CD14-positive monocyte (primary cell): Measurements from ENCODE around the gene PPFIA4. TPM values are rescaled to one million over a fixed set of nuclear protein-coding genes. Genes with fewer than 3 reads are reported as not detected.

Experiments
- DNase-seq, 3 donors: peaks; one replicate each; pipeline ENCODE4 v3.0.0-alpha.2; 2011 to 2022
- H2AFZ ChIP-seq: 2 replicates; pipeline ENCODE4 v1.6.0; 2012; ENCODE audit warnings: mild to moderate bottlenecking, low read depth, low read length, inconsistent platforms; ENCODE audit not compliant: insufficient read depth, poor library complexity, severe bottlenecking
- H3K27ac ChIP-seq, 2 donors: 1 replicate in 1 of 2; 2 replicates in 1 of 2; pipeline ENCODE4 v1.5.1; 2012 to 2013; ENCODE audit warnings: low read length in 2 of 2, control low read depth in 1 of 2, inconsistent platforms in 1 of 2, low read depth in 1 of 2, mild to moderate bottlenecking in 1 of 2
- H3K27me3 ChIP-seq, 2 donors: one replicate each; pipeline versions ENCODE4 v1.6.0 to v1.6.1; 2011 to 2013; ENCODE audit warnings: low read length in 2 of 2; ENCODE audit not compliant: control insufficient read depth in 2 of 2, insufficient read depth in 2 of 2
- H3K36me3 ChIP-seq, 2 donors: replicated peaks in 1 of 2; 1 replicate in 1 of 2; 2 replicates in 1 of 2; pipeline versions ENCODE4 v1.5.1 to v1.6.1; 2012 to 2013; ENCODE audit warnings: low read length in 2 of 2, control low read depth in 1 of 2, inconsistent platforms in 1 of 2, mild to moderate bottlenecking in 1 of 2; ENCODE audit not compliant: insufficient read depth in 2 of 2, control insufficient read depth in 1 of 2
- H3K4me1 ChIP-seq, 2 donors: 1 replicate in 1 of 2; 2 replicates in 1 of 2; pipeline versions ENCODE4 v1.5.1 to v1.6.1; 2012 to 2013; ENCODE audit warnings: low read length in 2 of 2, control low read depth in 1 of 2, inconsistent platforms in 1 of 2, mild to moderate bottlenecking in 1 of 2, moderate library complexity in 1 of 2; ENCODE audit not compliant: insufficient read depth in 2 of 2, control insufficient read depth in 1 of 2
- H3K4me2 ChIP-seq: replicated peaks from 2 replicates; pipeline ENCODE3; 2012; ENCODE audit warnings: low read length, moderate library complexity, mild to moderate bottlenecking; ENCODE audit not compliant: poor library complexity, severe bottlenecking; ENCODE audit errors: extremely low read depth
- H3K4me3 ChIP-seq, 3 experiments: fragments of 200-600 bp in 1 of 3; sonication (generic) in 1 of 3; replicated peaks in 1 of 3; 1 replicate in 2 of 3; 2 replicates in 1 of 3; pipeline ENCODE4 v1.5.1; 2011 to 2013; ENCODE audit warnings: low read length in 3 of 3, mild to moderate bottlenecking in 3 of 3, control low read depth in 2 of 3, low read depth in 2 of 3, inconsistent platforms in 1 of 3, moderate library complexity in 1 of 3
- H3K79me2 ChIP-seq: 2 replicates; pipeline ENCODE4 v1.6.0; 2012; ENCODE audit warnings: mild to moderate bottlenecking, control low read depth, inconsistent platforms, low read length, moderate library complexity; ENCODE audit not compliant: insufficient read depth
- H3K9ac ChIP-seq: 2 replicates; pipeline ENCODE4 v1.6.0; 2017; ENCODE audit warnings: low read length, mild to moderate bottlenecking; ENCODE audit not compliant: insufficient read depth, poor library complexity, severe bottlenecking
- H3K9me3 ChIP-seq, 2 donors: replicated peaks in 1 of 2; 1 replicate in 1 of 2; 2 replicates in 1 of 2; pipeline versions ENCODE4 v1.5.1 to v1.6.1; 2012 to 2013; ENCODE audit warnings: low read length in 2 of 2, control low read depth in 1 of 2; ENCODE audit not compliant: control insufficient read depth in 1 of 2, insufficient read depth in 1 of 2
- H4K20me1 ChIP-seq: 2 replicates; pipeline ENCODE4 v1.6.0; 2012; ENCODE audit warnings: mild to moderate bottlenecking, low read length, control low read depth, moderate library complexity; ENCODE audit not compliant: insufficient read depth
- H3K27ac Mint-ChIP-seq, 7 donors: one replicate each; pipeline ENCODE4 v1.8.0; 2020; ENCODE audit warnings: mild to moderate bottlenecking in 7 of 7, mixed read lengths in 7 of 7, moderate library complexity in 6 of 7, inconsistent platforms in 2 of 7
- H3K27me3 Mint-ChIP-seq, 3 donors: one replicate each; pipeline ENCODE4 v1.8.0; 2021 to 2022; ENCODE audit warnings: low read depth in 3 of 3, mild to moderate bottlenecking in 3 of 3, mixed read lengths in 3 of 3, moderate library complexity in 3 of 3, inconsistent platforms in 1 of 3
- H3K36me3 Mint-ChIP-seq, 2 donors: one replicate each; pipeline ENCODE4 v1.8.0; 2020; ENCODE audit warnings: mixed read lengths in 2 of 2, inconsistent platforms in 1 of 2, mild to moderate bottlenecking in 1 of 2
- H3K4me1 Mint-ChIP-seq: one replicate; pipeline ENCODE4 v1.8.0; 2020; ENCODE audit warnings: mild to moderate bottlenecking, mixed read lengths
- H3K4me3 Mint-ChIP-seq, 2 donors: one replicate each; pipeline ENCODE4 v1.8.0; 2020; ENCODE audit warnings: mild to moderate bottlenecking in 2 of 2, mixed read lengths in 2 of 2, moderate library complexity in 1 of 2
- H3K9me3 Mint-ChIP-seq, 7 donors: one replicate each; pipeline ENCODE4 v1.8.0; 2020 to 2022; ENCODE audit warnings: mixed read lengths in 7 of 7, mild to moderate bottlenecking in 6 of 7, moderate library complexity in 6 of 7, inconsistent platforms in 2 of 7
- WGBS: methylation state at CpG from one replicate; pipeline ENCODE4 v1.1.5; 2013; ENCODE audit warnings: missing lambda C conversion rate; ENCODE audit not compliant: insufficient coverage; 5-methylcytosine and 5-hydroxymethylcytosine counted together
- intact Hi-C, 2 donors: fragments of 100-400 bp; cut with micrococcal nuclease; formaldehyde crosslinking; loops; one replicate each; pipeline versions ENCODE4 v1.15.0 to v1.15.1; 2023
- polyA plus RNA-seq, 3 donors: library from polyadenylated mRNA; depleted of rRNA in 1 of 3; unstranded in 2 of 3; stranded (reverse) in 1 of 3; fragments of 300-500 nt in 2 of 3; fragments of >200 nt in 1 of 3; fragmentation: Illumina TruSeq in 2 of 3; gene quantifications; 1 replicate in 2 of 3; 2 replicates in 1 of 3; pipeline ENCODE4 v1.2.3, GENCODE V29; 2012 to 2021
- TF ChIP-seq, protein P1 (sequence below): fragments of 200-600 bp; IDR thresholded peaks from one replicate; pipeline ENCODE4 v1.8.0; 2022; ENCODE audit warnings: antibody characterized with exemption, mild to moderate bottlenecking

PPFIA4 gene
- polyA plus RNA-seq, 3 donors = 0.52 to 1.0 (median 0.97) TPM

DNA sequence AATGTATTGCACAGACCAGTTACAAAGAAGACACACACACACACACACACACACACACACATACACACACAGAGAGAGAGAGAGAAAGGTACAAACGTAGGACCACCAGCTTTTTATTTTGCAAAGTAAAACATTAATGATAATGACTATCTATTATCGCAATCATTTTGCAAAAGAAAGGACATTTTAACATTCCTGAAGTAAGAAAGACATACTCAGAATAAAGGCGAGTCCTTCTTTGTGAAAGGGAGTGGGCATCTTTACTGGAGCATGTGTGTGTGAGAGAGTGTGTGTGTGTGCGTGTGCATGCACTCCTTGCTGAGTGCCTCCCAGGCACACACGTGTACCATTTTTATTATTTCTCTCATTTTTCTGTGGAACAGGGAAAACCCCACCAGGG lies 28.4 kb downstream of the PPFIA4 start:
- H3K27me3 Mint-ChIP-seq = peaks cover 5 to 6% (median 6%) of the 10 kb centered on the region in 3 donors
- DNase-seq = no peak
- TF ChIP-seq, protein P1, sequence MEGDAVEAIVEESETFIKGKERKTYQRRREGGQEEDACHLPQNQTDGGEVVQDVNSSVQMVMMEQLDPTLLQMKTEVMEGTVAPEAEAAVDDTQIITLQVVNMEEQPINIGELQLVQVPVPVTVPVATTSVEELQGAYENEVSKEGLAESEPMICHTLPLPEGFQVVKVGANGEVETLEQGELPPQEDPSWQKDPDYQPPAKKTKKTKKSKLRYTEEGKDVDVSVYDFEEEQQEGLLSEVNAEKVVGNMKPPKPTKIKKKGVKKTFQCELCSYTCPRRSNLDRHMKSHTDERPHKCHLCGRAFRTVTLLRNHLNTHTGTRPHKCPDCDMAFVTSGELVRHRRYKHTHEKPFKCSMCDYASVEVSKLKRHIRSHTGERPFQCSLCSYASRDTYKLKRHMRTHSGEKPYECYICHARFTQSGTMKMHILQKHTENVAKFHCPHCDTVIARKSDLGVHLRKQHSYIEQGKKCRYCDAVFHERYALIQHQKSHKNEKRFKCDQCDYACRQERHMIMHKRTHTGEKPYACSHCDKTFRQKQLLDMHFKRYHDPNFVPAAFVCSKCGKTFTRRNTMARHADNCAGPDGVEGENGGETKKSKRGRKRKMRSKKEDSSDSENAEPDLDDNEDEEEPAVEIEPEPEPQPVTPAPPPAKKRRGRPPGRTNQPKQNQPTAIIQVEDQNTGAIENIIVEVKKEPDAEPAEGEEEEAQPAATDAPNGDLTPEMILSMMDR = no peak
- H3K4me1 ChIP-seq = peaks cover 38 to 39% of the 10 kb centered on the region in 2 donors
- H3K9me3 ChIP-seq = no peaks in the 10 kb centered on the region
- no peaks in the 10 kb centered on the region for H3K27me3 ChIP-seq
- H3K79me2 ChIP-seq = no peaks in the 10 kb centered on the region
- H2AFZ ChIP-seq = no peak overlapping the region
- H3K9me3 Mint-ChIP-seq = peaks cover 0 to 3% (median 0%) of the 10 kb centered on the region in 7 donors
- no peak overlapping the region for H3K4me3 ChIP-seq
- no peak overlapping the region for H3K4me3 Mint-ChIP-seq
- H3K36me3 ChIP-seq = no peaks in the 10 kb centered on the region
- H3K4me1 Mint-ChIP-seq = peaks cover 50% of the 10 kb centered on the region
- no peak overlapping the region for H3K9ac ChIP-seq
- no peak overlapping the region for H3K4me2 ChIP-seq
- H4K20me1 ChIP-seq = no peaks in the 10 kb centered on the region
- H3K27ac Mint-ChIP-seq = no peak overlapping the region
- no peaks in the 10 kb centered on the region for H3K36me3 Mint-ChIP-seq
- no peak overlapping the region for H3K27ac ChIP-seq
- 100% methylated on average over 1 of the region's 5 CpGs for WGBS
- intact Hi-C loops = no loop called here

DNA sequence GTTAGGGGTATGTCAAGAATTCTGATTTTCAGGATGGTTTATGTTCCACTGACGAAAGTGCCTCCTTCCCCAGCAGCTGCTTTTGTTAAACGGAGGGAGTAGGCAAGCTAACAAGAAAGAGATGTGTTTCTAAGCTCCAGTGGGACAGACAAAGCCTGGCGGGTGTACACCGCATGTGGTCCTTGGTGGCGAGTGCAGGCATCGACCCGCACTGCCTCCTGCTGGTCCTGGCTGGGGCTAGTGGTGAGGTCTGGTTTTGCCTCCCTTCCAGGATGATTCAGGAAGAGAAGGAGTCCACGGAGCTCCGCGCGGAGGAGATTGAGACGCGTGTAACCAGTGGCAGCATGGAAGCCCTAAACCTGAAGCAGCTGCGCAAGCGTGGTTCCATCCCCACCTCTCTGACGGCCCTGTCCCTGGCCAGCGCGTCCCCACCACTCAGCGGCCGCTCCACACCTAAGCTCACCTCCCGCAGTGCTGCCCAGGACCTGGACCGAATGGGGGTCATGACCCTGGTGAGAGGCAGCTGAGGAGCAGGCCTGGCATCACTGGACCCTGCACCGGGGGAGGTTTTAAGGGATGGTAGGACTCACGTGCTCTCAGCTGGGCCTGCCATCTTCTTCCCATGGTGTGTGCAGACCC lies 29.0 kb downstream of the PPFIA4 start:
- H3K9me3 Mint-ChIP-seq = peaks cover 0 to 5% (median 0%) of the 10 kb centered on the region in 7 donors
- peaks cover 5 to 6% (median 6%) of the 10 kb centered on the region in 3 donors for H3K27me3 Mint-ChIP-seq
- Histone ChIP-seq H2AFZ (no peak overlapping the region), H3K36me3 (no peaks in the 10 kb centered on the region), H3K27me3 (no peaks in the 10 kb centered on the region), H3K4me3 (no peak overlapping the region), H3K79me2 (no peaks in the 10 kb centered on the region), H3K9me3 (no peaks in the 10 kb centered on the region), H3K4me1 (peaks cover 45 to 46% of the 10 kb centered on the region in 2 donors), H4K20me1 (no peaks in the 10 kb centered on the region), H3K9ac (no peak overlapping the region), H3K27ac (no peak overlapping the region), H3K4me2 (no peak overlapping the region)
- TF ChIP-seq, protein P1 = no peak
- intact Hi-C loops = no loop called here
- WGBS = 97% methylated on average over 18 of the region's 24 CpGs
- no peak overlapping the region for H3K4me3 Mint-ChIP-seq
- no peak overlapping the region for H3K27ac Mint-ChIP-seq
- peaks cover 56% of the 10 kb centered on the region for H3K4me1 Mint-ChIP-seq
- no peaks in the 10 kb centered on the region for H3K36me3 Mint-ChIP-seq
- DNase-seq = no peak
